HepG2 (cell line): ENCODE data around the gene GBX1. TPM values are rescaled to one million over a fixed set of nuclear protein-coding genes. Genes with fewer than 3 reads are reported as not detected.

Source experiments
- ATAC-seq: fragments of 200-7000 bp; cut with Tn5 transposase; 3 replicates; pipeline ENCODE4 v1.9.1; 2020; ENCODE audit warnings: mild to moderate bottlenecking, moderate library complexity
- BruUV-seq: library from RNA; stranded (reverse); fragments of 400-500 nt; replicated peaks from 2 replicates; lab custom pipeline; 2021; lab: Mats Ljungman, UMichigan
- CTCF ChIA-PET: fragments of 300-600 bp; formaldehyde crosslinking; extraction: SDS; loops from one replicate; lab custom pipeline; 2021; ENCODE audit warnings: low total read pairs, inconsistent platforms, low intra/inter-chr PET ratio; lab: Yijun Ruan, JAX
- POLR2A ChIA-PET: fragments of 350-600 bp; sonication (Branson Sonifier 250); formaldehyde crosslinking; loops from one replicate; lab custom pipeline; 2020; ENCODE audit warnings: antibody characterized with exemption, inconsistent platforms; lab: Yijun Ruan, JAX
- DNase-seq: peaks from one replicate; pipeline ENCODE4 v3.0.0-alpha.2; 2015; ENCODE audit warnings: low spot score
- FAIRE-seq: peaks from 3 replicates; lab custom pipeline; 2011; peaks lifted over from hg19 to GRCh38; lab: Jason Lieb, UNC
- H2AFZ ChIP-seq: one replicate; pipeline ENCODE4 v1.6.1; 2011; ENCODE audit warnings: low read length, inconsistent platforms
- H3K27ac ChIP-seq: fragments of 300-600 bp; 3 replicates; pipeline ENCODE4 v1.8.0; 2011; ENCODE audit warnings: mixed run types, mild to moderate bottlenecking, mixed read lengths, low read length, inconsistent platforms; ENCODE audit not compliant: insufficient read depth; ENCODE audit errors: extremely low read length
- H3K27me3 ChIP-seq, 2 experiments: fragments of 200-600 bp in 1 of 2; 2 replicates in 1 of 2; 3 replicates in 1 of 2; pipeline versions ENCODE4 v1.6.0 to v1.8.0; 2011; ENCODE audit warnings: low read length in 2 of 2, mild to moderate bottlenecking in 2 of 2, moderate library complexity in 2 of 2, inconsistent platforms in 1 of 2; ENCODE audit not compliant: insufficient read depth in 2 of 2, control insufficient read depth in 1 of 2
- H3K36me3 ChIP-seq, 2 experiments: fragments of 200-600 bp in 1 of 2; replicated peaks in 1 of 2; 2 replicates in 1 of 2; 3 replicates in 1 of 2; pipeline versions ENCODE4 v1.5.1 to v1.8.0; 2011; ENCODE audit warnings: low read length in 2 of 2, inconsistent platforms in 1 of 2; ENCODE audit not compliant: insufficient read depth in 2 of 2, control insufficient read depth in 1 of 2
- H3K4me1 ChIP-seq: 2 replicates; pipeline ENCODE4 v1.5.1; 2012; ENCODE audit warnings: low read length, inconsistent platforms; ENCODE audit not compliant: insufficient read depth
- H3K4me2 ChIP-seq: 2 replicates; pipeline ENCODE4 v1.6.0; 2011; ENCODE audit warnings: low read depth, low read length, inconsistent platforms
- H3K4me3 ChIP-seq, 3 experiments: fragments of 200-600 bp in 1 of 3; sonication (generic), shearing (Covaris generic) in 1 of 3; replicated peaks in 1 of 3; 2 replicates each; pipeline ENCODE4 v1.5.1; 2011 to 2016; ENCODE audit warnings: low read length in 3 of 3, inconsistent platforms in 2 of 3, low read depth in 2 of 3, mild to moderate bottlenecking in 2 of 3, control low read depth in 1 of 3, mixed read lengths in 1 of 3; ENCODE audit not compliant: insufficient read depth in 1 of 3
- H3K79me2 ChIP-seq: one replicate; pipeline ENCODE4 v1.6.1; 2011; ENCODE audit warnings: low read length, inconsistent platforms; ENCODE audit not compliant: insufficient read depth
- H3K9ac ChIP-seq: 2 replicates; pipeline ENCODE4 v1.6.0; 2011; ENCODE audit warnings: mild to moderate bottlenecking, low read depth, low read length, inconsistent platforms; ENCODE audit not compliant: insufficient read depth
- H3K9me3 ChIP-seq: 2 replicates; pipeline ENCODE4 v1.5.1; 2012; ENCODE audit warnings: mild to moderate bottlenecking, low read length
- H4K20me1 ChIP-seq: 2 replicates; pipeline ENCODE4 v1.6.0; 2011; ENCODE audit warnings: inconsistent platforms, mild to moderate bottlenecking, low read length, moderate library complexity; ENCODE audit not compliant: insufficient read depth
- BRCA1 ChIP-seq: sonication (generic); formaldehyde crosslinking; IDR thresholded peaks from 2 replicates; pipeline ENCODE4 v1.4.0; 2020; ENCODE audit warnings: missing genetic modification reagents
- MLLT10 ChIP-seq: sonication (generic); formaldehyde crosslinking; IDR thresholded peaks from 2 replicates; pipeline ENCODE4 v1.4.0; 2020; ENCODE audit warnings: missing genetic modification reagents
- MTF2 ChIP-seq: sonication (generic); formaldehyde crosslinking; IDR thresholded peaks from 2 replicates; pipeline ENCODE4 v1.5.0; 2020; ENCODE audit warnings: missing genetic modification reagents, borderline replicate concordance
- PLSCR1 ChIP-seq: sonication (generic); formaldehyde crosslinking; IDR thresholded peaks from 2 replicates; pipeline ENCODE4 v1.5.0; 2020; ENCODE audit warnings: missing genetic modification reagents, mild to moderate bottlenecking, borderline replicate concordance
- PRDM10 ChIP-seq: sonication (generic); formaldehyde crosslinking; IDR thresholded peaks from 2 replicates; pipeline ENCODE4 v1.4.0; 2020; ENCODE audit warnings: low read depth, missing genetic modification reagents
- SOX13 ChIP-seq, 3 experiments: fragments of 450-650 bp in 1 of 3; sonication (generic) in 1 of 3; formaldehyde crosslinking in 1 of 3; IDR thresholded peaks in 2 of 3; conservative IDR thresholded peaks in 1 of 3; 2 replicates each; pipeline versions ENCODE4 v1.5.0 to v1.6.1; 2016 to 2020; ENCODE audit warnings: antibody characterized with exemption in 1 of 3, mild to moderate bottlenecking in 1 of 3, missing compliant biosample characterization in 1 of 3, missing genetic modification reagents in 1 of 3, moderate library complexity in 1 of 3
- TFDP1 ChIP-seq: IDR thresholded peaks from 2 replicates; pipeline ENCODE4 v1.6.1; 2016; ENCODE audit warnings: missing compliant biosample characterization, missing genetic modification reagents, borderline replicate concordance
- ZNF329 ChIP-seq: sonication (generic); formaldehyde crosslinking; IDR thresholded peaks from 2 replicates; pipeline ENCODE4 v1.9.0; 2021; ENCODE audit warnings: low read depth, mild to moderate bottlenecking, missing genetic modification reagents
- ZNF446 ChIP-seq: sonication (generic); formaldehyde crosslinking; IDR thresholded peaks from 2 replicates; pipeline ENCODE4 v1.5.0; 2020; ENCODE audit warnings: mild to moderate bottlenecking, missing genetic modification reagents
- ZSCAN22 ChIP-seq: sonication (generic); formaldehyde crosslinking; IDR thresholded peaks from 2 replicates; pipeline ENCODE4 v1.4.0; 2020; ENCODE audit warnings: mild to moderate bottlenecking, missing genetic modification reagents
- WGBS: methylation state at CpG from one replicate; pipeline ENCODE4 v1.1.6; 2017; ENCODE audit warnings: low lambda C conversion rate; 5-methylcytosine and 5-hydroxymethylcytosine counted together
- in situ Hi-C: cut with HindIII; loops from 2 replicates; pipeline ENCODE4 v1.10.0; 2017; ENCODE audit warnings: low pct_unique_long_range_greater_than_20kb; ENCODE audit not compliant: extremely low pct_ligation_motif_present
- intact Hi-C: fragments of 100-400 bp; cut with micrococcal nuclease; formaldehyde crosslinking; loops from one replicate; pipeline ENCODE4 v1.10.0; 2022; ENCODE audit not compliant: unreplicated experiment
- polyA plus RNA-seq, 8 experiments: library from polyadenylated mRNA; depleted of rRNA in 3 of 8; stranded (reverse) in 7 of 8; unstranded in 1 of 8; fragments of >200 nt; fragmentation: Illumina TruSeq in 4 of 8; extraction: Trizol in 4 of 8; gene quantifications; 2 replicates each; pipeline versions ENCODE4 v1.2.1 to v1.2.3, GENCODE V29; 2011 to 2016; ENCODE audit warnings: low read depth in 4 of 8, missing spikeins in 1 of 8, mixed read lengths in 1 of 8; ENCODE audit not compliant: insufficient read depth in 1 of 8
- total RNA-seq, 5 experiments: library from RNA; depleted of rRNA; stranded (reverse); fragments of >200 nt; fragmentation: Illumina TruSeq; extraction: Trizol; gene quantifications; 2 replicates each; pipeline ENCODE4 v1.2.3, GENCODE V29; 2016; ENCODE audit warnings: low read depth in 1 of 5

GBX1 gene
- total and polyA plus RNA-seq, 2 of the 13 experiments (the other 11 are each of a cell fraction or from before 2014, with no cell fraction given), result not detected

- FAIRE-seq (no peak), ATAC-seq (no peak), DNase-seq (no peak)
- WGBS, result 36% methylated on average over 13 of the region's 14 CpGs
- Histone ChIP-seq H4K20me1 (no peaks in the 10 kb centered on the region), H2AFZ (no peak overlapping the region), H3K36me3 (no peaks in the 10 kb centered on the region), H3K4me3 (no peak overlapping the region), H3K27ac (no peak overlapping the region), H3K9me3 (no peaks in the 10 kb centered on the region), H3K27me3 (peaks cover 13 to 72% of the 10 kb centered on the region in 2 experiments; a peak in 4 of 5 replicates), H3K9ac (no peak overlapping the region), H3K79me2 (no peaks in the 10 kb centered on the region), H3K4me2 (no peak overlapping the region), H3K4me1 (no peaks in the 10 kb centered on the region)
- intact Hi-C loops, result no loop called here
- ChIA-PET CTCF (no interaction called here), POLR2A (no interaction called here)
- TF ChIP-seq MLLT10 (CRISPR knock-in tag) (no peak), ZSCAN22 (no peak), BRCA1 (CRISPR knock-in tag) (no peak)
- no TSS peak for BruUV-seq
- in situ Hi-C loops, result loop anchor here (10.0 kb wide), 1 partner anchor 111 kb away; no protein-coding TSS in a partner anchor
These were observed 25.9 kb upstream of the GBX1 start for GRCh38 chr7:151193203-151193978.

GRCh38 chr7:151192002-151192539 lies 24.6 kb upstream of the GBX1 start:
- Histone ChIP-seq H3K79me2 (no peaks in the 10 kb centered on the region), H3K27me3 (peaks cover 9 to 79% of the 10 kb centered on the region in 2 experiments; a peak in 4 of 5 replicates), H3K4me2 (no peak overlapping the region), H3K36me3 (no peaks in the 10 kb centered on the region), H3K4me3 (no peak overlapping the region), H3K27ac (no peak overlapping the region), H3K9me3 (no peaks in the 10 kb centered on the region), H3K9ac (no peak overlapping the region), H4K20me1 (no peaks in the 10 kb centered on the region), H2AFZ (no peak overlapping the region), H3K4me1 (no peaks in the 10 kb centered on the region)
- no peak for DNase-seq
- ATAC-seq, result no peak
- ChIA-PET CTCF (interaction anchor here (1.6 kb wide), 1 partner anchor 111 kb away, joined by 4 read pairs; no protein-coding TSS in a partner anchor), POLR2A (no interaction called here)
- BruUV-seq, result no TSS peak
- no peak for FAIRE-seq
- WGBS, result 100% methylated on average over 1 of the region's 23 CpGs
- intact Hi-C loops (no loop called here), in situ Hi-C loops (loop anchor here (10.0 kb wide), 1 partner anchor 113 kb away; no protein-coding TSS in a partner anchor)
- no peak for TF ChIP-seq ZNF329 (CRISPR knock-in tag)
- TF ChIP-seq ZNF446 (CRISPR knock-in tag), result no peak
- no peak for TF ChIP-seq PRDM10
- no peak for TF ChIP-seq MTF2 (CRISPR knock-in tag)
- TF ChIP-seq SOX13 (IDR thresholded peaks at IDR 0.05), result no peak
- no peak for TF ChIP-seq SOX13 (CRISPR knock-in tag; conservative IDR thresholded peaks at IDR 0.05 in 1 of 2, IDR thresholded peaks at IDR 0.05 in 1 of 2)
- no peak for TF ChIP-seq PLSCR1
- TF ChIP-seq TFDP1 (CRISPR knock-in tag), result no peak
